GM18870 (cell line): ENCODE results near the gene METTL1.

Experiments used
- ATAC-seq: cut with Tn5 transposase; IDR thresholded peaks from one replicate; pipeline ENCODE4 v1.9.1; 2021; ENCODE audit warnings: moderate library complexity; ENCODE audit not compliant: unreplicated experiment

METTL1 gene

DNA sequence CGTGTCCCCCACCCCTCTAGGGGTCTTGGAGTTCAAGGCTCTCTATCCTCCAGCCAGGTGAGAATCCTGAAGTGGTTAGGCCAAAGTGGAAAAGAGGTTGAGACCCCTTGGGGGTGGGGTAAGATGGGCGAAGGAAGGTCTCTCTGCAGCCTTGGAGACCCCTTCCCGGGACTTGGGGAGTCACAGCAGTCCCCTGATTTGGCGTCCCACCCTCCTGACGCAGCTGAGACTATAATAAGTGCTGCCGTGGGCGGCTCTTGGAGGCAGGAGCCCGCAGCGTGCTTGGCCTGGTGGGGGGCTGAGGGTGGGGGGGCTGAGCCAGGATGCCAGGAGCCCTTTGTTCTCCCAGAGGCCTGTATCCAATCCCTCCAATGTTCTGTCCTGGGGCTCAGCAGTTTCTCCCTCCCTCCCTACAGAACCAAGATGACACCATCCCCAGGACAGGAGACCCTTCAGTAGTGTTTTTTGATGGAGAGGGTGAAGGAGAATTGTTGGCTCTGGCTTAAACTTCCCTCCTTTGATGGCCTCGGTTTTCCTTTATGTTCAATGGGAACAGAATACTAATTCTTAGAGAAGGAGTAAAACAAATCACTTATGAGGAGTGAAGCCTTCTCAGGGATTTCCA, 31.9 kb downstream of the METTL1 start:
- ATAC-seq, result no peak

DNA sequence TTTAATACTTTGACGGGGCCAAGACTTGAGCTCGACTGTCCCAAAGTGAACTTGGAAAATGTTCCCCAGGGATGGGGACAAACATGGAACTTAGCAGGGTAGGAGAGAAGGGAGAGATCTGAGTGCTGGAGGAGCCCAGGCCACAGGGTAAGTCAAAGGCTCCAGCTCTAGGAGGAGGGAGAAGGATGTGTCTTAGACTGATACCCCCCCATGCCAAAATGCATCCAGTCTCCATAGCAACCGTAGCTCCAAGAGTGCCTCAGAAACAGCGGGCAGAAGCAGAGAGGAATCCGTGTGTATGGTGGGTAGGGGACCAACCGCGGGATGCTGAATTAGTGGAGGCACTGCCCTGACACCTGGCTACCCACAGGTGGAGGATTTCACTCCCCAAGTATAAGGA, 32.5 kb downstream of the METTL1 start:
- ATAC-seq, result no peak

DNA sequence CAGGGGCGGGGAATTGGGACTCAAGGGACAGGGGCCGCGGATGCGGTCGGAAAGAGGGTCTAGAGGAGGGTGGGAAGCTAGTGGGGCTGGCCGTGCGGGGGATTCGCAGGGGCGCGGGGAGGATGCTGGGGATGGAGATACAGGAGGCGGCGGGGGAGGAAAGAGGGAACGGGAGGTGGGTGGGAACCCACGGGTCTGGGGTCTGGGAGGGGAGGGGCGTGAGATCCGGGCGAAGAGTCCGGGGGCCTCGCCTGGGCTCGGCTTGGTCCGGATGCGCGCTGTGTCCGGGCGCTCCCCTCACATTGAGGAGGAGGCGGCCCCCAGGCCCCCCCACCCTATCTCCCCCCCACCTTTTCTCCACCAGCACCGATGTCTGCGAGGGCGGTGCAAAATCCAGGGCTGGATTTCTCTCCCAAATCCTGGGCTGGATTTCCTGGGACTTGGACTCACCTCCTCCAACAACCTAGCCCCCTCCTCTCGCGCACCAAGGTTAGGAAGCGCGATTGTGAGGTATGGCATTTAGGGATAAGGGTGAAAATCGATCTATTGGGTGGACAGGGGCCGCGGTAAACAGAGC, 33.2 kb downstream of the METTL1 start, which contains the start of gene AGAP2:
Gene AGAP2 (minus strand): TSS at position 82 of the 577 bp plus-strand sequence. CDS start 496 bp downstream, outside the sequence.
- ATAC-seq, result no peak

DNA sequence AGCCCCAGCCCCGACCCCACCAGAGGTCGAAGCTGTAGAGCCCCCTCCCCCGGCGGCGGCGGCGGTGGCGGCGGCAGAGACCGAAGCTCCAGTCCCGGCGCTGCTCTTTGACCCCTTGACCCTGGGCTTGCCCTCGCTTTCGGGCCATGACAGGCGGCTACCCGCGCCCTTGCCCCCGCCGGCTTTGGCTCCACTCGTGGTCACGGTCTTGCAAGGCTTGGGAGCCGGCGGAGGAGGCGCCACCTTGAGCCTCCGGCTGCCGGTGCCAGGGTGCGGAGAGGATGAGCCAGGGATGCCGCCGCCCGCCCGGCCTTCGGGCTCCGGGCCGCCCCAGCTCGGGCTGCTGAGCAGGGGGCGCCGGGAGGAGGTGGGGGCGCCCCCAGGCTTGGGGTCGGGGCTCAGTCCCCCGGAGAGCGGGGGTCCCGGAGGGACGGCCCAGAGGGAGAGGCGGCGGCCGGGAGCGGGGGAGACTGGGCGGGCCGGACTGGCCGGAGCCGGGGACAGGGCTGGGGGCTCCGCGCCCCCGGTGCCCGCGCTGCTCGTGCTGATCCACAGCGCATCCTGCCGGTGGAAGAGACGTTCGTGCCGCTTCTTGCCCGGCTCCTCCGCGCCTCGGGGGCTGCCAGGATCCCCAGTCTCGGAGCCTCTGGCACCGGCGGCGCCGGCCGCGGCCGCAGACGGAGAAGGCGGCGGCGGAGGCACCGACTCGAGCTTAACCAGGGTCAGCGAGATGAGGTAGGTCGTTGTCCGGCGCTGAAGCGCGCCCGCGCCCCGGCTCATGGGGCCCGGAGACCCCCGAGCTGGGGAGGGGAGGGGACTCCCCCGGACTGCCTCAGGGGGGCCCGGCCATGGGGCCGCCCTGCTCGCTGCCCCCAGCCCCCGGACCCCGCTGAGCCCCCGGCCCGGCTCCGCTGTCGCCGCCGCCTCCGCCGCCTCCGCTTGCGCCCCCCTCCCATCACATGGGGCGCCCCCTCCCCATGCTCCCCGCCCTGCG, 34.1 kb downstream of the METTL1 start:
- ATAC-seq, result no peak

DNA sequence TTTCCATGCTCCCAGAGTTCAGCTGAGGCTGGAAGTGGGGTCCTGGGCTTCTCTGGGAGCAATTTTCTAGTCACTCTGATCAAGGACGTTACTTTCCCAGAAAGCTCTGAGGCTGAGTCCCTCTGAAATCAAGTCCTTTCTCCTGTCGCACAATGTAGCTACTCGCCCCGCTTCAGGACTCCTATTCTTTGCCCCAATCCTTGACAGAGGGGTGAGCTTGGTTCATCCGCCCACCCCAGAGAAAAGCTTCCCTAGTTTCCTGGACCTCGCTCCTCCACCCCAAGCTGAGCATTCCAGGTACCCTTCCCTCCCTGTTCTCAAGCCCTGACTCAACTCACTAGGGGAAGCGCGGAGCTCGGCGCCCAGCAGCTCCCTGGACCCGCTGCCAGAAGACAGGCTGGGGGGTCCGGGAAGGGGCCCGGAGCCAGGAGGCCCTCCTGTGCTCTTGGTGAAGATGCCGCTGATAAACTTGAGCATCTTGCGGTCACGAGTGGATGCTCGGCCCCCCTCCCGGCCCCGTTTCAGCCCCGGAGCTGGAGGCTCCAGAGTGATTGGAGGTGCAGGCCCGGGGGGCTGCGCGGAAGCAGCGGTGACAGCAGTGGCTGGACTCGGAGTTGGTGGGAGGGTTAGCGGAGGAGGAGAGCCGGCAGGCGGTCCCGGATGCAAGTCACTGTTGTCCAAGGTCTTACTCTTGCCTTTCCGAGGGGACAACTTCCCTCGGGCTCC, 35.0 kb downstream of the METTL1 start:
- no peak for ATAC-seq

DNA sequence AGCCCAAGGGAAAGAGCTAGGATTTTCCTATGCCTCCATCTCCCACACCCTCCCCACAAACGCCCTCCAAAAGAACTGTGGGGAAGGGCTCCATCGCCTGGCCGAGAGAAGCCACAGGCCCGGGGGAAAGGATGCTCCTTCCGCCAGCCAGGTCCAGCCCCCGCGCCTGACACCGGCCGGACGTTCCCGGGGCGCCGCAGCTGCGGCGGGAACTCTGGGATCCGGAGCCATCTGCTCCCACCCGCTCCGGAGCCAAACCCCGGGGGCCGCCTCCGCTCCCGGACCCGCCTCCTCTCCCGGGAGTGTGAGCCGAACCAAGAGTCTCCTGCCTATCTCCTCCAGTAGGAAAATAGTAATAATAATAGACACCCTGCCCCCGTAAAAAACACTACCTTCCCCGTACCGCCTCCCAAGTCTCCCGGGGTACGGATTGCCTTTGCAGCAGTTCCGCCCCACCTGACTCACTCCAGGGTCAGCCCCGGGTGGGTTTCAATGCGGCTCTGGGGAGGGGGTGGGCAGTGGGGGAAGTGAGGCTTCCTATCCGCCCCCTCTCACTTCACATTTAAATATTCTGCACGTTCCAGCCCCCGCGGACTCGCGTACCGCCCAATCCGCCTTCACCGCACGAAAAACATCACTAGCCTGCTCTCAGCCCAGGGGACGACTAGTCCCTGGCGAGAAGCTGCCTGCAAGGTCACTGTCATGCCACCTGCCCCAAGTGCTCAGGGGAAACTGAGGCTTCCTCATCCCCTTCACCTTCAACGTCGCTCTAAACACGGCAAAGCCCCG, 35.8 kb downstream of the METTL1 start:
- ATAC-seq, result no peak

DNA sequence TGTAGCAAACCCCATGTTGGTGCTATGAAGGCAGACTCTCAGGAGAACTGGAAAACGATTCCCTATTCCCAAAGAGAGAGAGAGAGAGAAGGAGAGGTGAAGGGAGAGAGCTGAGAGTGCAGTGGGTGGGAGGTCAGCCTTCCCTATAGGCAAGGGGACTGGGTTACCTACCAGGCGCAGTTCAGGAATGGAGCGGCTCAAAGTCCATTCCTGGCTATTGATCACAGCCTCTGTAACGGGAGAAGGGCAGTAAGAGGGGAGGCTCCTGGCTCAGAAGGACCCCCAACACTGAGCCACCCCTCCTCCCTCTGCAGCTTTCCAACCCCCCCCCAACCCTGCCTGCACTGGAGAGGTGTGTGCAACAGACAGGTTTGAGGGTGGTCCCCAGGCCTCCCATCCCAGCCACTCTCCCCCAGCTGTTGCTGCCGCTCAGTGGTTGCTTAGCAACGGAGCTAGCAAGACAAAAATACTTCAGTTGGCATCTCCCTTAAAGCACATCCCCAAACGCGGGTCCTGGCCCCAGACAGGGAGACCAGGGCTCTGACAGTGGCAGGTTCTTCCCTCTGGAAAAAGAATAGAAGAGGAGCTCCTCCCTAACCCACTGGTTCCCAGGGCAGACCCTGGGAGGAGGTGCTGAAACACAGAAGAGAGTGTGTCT, 36.6 kb downstream of the METTL1 start:
- ATAC-seq, result no peak

DNA sequence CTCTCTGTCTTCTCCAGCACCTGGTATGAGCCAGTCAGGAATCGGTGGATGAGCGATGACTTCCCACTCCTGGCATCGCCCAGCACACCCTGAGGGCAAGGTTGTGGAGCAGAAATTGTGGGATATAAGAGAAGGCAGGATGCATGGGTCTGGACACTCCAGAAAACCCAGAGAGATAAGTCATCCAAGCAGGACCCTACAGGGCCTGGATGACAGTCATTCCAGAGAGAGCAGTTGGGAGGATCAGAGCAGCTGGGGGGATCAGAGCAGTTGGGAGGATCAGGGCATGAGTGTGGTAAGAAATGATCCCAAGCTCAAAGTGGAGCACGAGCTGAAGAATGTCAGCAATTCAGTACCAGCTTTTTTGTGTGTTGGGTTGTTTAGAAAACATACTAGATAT, 37.3 kb downstream of the METTL1 start:
- ATAC-seq, result no peak

DNA sequence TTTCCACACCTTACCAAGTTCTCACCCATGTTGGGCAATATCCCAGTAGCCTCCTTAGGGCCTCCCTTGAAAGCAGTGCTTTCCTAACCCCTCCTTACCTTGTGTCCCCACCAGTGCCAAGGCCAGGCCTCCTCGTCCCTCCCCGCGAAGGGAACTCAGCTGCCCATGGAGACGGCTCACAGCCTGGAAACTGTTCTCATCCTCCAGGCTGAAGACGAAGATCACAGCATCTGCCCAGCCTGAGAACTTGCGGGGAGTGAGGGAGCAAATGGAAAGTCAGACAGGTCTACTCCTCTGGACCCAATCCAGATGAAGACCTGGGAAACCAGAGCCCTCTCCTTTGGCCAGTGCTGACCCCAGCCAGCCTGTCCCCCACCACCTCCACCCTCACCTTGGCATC, 38.0 kb downstream of the METTL1 start:
- no peak for ATAC-seq

DNA sequence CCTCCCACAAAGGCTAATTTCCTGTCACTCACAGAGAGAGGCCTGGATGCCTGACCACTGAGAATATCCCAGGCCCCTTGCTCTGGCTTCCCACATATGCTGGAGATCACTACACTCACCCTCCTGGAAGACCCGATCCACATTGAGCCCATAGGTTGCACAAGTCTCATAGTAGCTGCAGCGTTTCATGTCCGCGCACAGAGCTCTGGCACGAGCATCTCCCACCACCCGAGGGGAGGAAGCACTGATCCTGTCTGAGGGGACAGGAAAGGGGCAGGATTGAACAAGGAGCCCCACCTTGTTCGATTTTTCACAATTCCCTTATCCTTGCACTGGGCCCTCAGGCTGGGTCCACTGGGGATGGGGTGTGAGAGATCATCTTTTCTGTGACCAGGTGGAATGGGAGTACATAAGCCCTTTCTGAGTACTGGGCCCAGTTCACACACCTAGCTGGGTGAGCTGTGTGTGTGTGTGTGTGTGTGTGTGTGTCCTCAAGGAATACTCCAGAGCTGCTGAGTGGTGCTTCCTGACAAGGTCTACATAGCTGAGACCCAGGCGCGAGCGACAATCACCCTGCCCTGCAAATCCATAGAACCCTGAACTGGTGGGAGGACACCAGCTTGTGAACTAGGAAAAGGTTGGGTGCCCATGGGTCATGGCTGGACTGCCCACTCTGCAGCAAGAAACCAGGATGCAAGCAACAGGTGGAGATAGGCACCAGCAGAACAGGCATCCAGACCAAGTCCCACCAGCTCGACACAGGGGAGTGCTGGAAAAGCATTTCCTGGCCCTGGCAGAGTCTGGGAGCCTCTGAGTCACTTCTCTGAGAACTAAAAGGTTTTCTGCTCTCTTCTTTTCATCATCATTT, 38.9 kb downstream of the METTL1 start:
- ATAC-seq, result no peak

DNA sequence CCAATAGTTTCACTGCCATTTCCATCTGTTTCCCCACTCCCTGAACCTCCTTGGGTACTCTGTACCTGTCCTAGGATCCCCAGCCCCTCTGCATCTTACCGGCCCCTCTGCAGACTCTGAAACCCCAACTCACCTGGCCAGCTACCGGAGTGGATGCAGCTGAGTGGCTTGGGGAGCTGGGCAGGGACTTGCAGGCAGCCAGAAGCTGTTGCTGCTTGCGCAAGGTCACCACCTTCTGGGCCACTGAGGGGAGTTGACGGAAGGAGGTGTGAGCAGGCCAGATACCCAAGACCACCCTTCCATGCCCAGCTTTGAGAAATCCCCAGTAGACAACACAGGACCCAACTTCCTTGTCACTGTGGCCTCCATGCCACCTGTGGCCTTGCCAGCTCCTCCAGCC, 39.6 kb downstream of the METTL1 start:
- no peak for ATAC-seq

DNA sequence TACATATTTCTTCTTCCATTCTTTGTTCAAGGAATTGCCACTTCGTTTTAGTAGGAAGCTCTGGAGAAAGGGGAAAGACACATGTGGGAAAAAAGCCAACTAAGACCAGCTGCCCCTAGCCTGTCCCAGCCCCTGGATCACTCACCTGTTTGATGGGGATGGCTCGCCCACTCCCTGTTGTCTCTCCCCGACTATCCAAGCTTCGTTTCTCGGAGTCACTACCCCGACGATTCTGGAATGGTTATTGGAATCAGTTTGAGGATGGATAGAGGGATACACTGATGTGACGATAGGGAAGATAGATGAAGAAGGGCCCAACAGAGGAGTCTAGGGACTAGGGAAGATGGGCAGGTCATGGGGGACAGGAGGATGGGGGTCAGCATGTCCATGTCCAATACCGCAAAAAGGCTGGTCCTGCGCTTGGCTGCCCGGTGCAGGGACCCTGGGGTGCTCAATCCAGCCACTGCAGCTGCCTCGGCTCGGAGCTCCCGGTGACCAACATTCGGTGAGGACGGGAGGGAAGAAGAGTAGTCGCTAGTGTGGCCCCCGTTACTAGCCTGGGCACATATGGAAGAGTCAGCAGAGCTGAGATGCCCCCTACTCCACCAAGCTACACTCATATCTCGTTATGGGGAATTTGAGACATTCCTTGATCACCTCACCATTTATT, 40.4 kb downstream of the METTL1 start:
- ATAC-seq, result no peak

DNA sequence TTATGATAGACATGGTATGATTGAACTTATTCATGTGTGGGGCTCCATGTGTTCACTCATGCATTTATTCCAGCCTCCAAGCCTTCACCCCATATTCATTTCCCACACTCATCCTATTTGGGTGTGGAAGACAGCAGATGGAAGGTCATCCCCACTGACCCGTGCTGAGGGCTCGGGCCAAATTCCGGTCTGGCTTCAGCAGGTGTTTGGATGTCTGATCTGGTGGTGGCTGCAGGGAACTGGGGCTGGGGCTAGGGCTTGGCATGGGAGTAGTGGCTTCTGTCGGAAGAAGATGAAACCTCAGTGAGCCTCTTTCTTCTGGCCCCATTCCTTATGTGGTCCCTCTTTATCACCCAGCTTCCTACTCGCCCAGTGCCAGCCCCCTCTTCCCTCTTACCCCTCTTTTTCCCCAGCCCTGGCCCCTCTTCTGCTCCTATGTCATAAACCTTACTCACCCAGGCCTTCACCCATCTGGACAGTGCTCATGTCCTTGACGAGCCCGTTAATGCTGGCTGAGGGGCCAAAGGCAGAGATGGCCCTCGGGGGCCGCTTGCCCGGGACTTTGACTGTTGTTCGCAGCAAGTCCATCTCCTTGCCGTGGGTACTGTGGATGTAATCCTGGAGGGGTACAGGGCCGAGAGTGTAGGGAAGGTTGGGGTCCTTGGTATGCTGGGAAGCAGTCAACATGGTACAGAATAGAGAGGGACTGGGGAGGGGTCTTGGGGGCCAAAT, 41.4 kb downstream of the METTL1 start:
- no peak for ATAC-seq

DNA sequence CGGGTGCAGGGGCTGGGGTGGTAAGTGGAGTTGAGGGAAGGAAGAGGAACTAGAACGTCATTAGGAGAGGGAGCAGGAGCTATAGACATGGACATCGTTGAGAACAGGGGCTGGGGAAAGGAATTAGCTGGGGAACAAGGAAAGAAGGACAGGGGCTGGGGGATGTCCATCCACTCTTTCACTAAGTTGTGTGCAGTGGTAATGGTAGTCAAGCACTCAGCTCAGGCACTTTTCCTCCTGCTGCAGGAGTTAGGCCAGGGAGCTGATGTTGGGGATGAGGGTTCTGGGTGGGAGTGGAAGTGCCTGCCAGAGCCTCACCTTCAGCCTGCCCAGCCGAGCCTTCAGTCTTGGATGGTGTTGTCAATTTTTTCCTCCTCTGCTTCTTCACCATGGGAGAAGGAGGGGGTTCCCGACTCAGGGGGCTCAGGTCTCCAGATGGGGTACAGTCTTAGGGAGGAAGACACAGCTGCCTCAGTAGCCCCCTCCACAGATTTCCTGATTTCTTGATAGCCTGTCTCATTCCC, 42.5 kb downstream of the METTL1 start:
- no peak for ATAC-seq

DNA sequence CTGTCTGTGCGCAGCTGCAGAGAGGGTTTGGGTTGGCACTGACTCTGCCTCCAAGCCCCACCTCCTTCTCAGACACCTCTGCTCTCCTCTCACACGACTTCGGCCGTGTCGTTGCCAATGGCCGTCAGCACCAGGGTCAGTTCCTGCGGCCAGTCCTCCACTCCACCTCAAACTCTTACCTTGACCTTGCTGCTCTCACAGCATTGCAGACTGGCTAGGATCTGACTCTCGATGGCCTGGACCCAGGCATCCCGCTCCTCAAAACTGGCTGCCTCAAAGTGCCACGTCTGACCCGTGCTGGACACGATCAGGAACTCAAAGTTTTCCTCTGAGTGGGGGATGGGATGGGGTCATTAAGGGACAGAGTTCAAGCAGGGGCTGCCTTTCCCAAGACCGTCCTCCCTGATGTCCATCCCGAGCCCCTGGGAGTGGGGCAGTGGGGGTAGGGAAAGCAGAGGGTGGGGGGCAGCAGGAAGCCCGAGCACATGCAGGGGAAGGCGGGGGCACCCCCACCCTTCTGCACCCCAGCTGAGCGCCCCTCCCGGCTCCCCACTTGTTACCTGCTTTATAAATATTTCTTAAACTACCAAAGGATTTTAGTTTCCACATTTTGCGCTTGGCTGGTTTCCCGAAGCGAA, 44.0 kb downstream of the METTL1 start:
- ATAC-seq, result no peak

DNA sequence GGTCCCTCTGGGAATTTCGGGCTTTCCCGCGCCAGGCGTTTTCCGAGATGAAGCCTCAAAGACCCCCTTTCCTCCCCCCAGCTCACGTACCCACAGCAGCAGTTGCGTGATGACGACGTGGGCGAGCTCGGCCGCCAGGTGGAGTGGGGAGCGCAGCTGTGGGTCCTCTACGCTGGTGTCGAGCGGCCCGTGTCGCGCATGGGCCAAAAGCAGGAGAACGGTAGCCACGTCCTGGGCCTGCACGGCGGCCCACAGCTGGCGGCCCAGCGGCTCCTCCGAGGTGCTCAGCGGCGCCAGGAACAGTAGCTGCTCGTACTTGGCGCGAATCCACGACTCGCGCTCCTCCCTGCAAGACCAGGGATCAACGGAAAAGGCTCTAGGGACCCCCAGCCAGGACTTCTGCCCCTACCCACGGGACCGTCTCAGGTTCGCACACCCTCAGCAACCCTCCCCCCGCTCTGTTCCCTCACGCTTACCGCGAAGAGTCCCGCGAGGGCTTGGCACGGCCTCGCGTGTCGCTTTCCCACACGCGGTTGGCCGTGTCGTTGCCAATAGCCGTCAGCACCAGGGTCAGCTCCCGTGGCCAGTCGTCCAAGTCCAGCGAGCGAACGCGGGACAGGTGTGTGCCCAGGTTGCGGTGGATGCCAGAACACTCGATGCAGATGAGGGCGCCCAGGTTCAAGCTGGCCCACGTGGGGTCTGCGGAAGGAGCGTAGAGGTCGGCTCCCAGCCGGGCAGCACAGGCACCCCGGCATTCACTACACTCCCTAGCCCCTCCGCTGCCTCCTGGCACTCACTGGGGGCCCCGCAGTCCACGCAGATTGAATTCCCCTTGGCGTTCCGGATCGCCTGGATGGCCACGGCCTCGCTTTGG, 44.8 kb downstream of the METTL1 start:
- no peak for ATAC-seq
